Cardiac muscle cell (in vitro differentiated cells and primary cell): ENCODE data around the gene GRIN3A. TPM values are rescaled to one million over a fixed set of nuclear protein-coding genes. Genes with fewer than 3 reads are reported as not detected.

Experiments used
- DNase-seq, 2 donors: peaks; one replicate each; pipeline versions ENCODE4 v3.0.0 to v3.0.0-alpha.2; 2010 to 2017; ENCODE audit warnings: low read depth in 1 of 2, low spot score in 1 of 2
- H3K27ac ChIP-seq: fragments of 200-600 bp; sonication (generic); 2 replicates; pipeline ENCODE4 v1.5.1; 2016
- H3K27me3 ChIP-seq: fragments of 200-600 bp; sonication (generic); 2 replicates; pipeline ENCODE4 v1.6.0; 2016; ENCODE audit warnings: control low read depth
- H3K36me3 ChIP-seq: fragments of 200-600 bp; sonication (generic); 2 replicates; pipeline ENCODE4 v1.5.1; 2016; ENCODE audit warnings: control low read depth
- H3K4me1 ChIP-seq: fragments of 200-600 bp; sonication (generic); 2 replicates; pipeline ENCODE4 v1.8.1; 2017; ENCODE audit warnings: low read depth, mild to moderate bottlenecking, mixed run types
- H3K4me3 ChIP-seq: fragments of 200-600 bp; sonication (generic); 2 replicates; pipeline ENCODE4 v1.5.1; 2016; ENCODE audit warnings: mild to moderate bottlenecking
- H3K9me3 ChIP-seq: fragments of 200-600 bp; sonication (generic); 2 replicates; pipeline ENCODE4 v1.5.1; 2017; ENCODE audit warnings: low read depth, mild to moderate bottlenecking, control low read depth
- CTCF ChIP-seq: IDR thresholded peaks from 2 replicates; pipeline ENCODE4 v1.5.1; 2012; ENCODE audit warnings: low read depth, mild to moderate bottlenecking, low read length
- polyA plus RNA-seq: library from polyadenylated mRNA; unstranded; fragments of >200 nt; fragmentation: Nextera tagmentation; extraction: Ambion mirVana; gene quantifications from 2 replicates; pipeline ENCODE4 v1.2.1, GENCODE V29; 2016
- total RNA-seq: library from RNA; depleted of rRNA; stranded (reverse); fragments of >200 nt; gene quantifications from 2 replicates; pipeline ENCODE4 v1.2.3, GENCODE V29; 2016

Gene GRIN3A
- total and polyA plus RNA-seq, 2 experiments from 2014 or later: not detected

- H3K4me3 ChIP-seq: no peak overlapping the region
- H3K4me1 ChIP-seq: no peaks in the 10 kb centered on the region
- DNase-seq: no peak
- H3K36me3 ChIP-seq: no peaks in the 10 kb centered on the region
- TF ChIP-seq CTCF: no peak
- H3K27ac ChIP-seq: no peak overlapping the region
- no peaks in the 10 kb centered on the region for H3K27me3 ChIP-seq
- H3K9me3 ChIP-seq: no peaks in the 10 kb centered on the region
These were observed 53.8 kb downstream of the GRIN3A start for GRCh38 chr9:101684665-101685064.

- no peak overlapping the region for H3K27ac ChIP-seq
- no peaks in the 10 kb centered on the region for H3K9me3 ChIP-seq
- no peak for DNase-seq
- no peaks in the 10 kb centered on the region for H3K27me3 ChIP-seq
- no peak overlapping the region for H3K4me3 ChIP-seq
- no peaks in the 10 kb centered on the region for H3K4me1 ChIP-seq
- TF ChIP-seq CTCF: no peak
- H3K36me3 ChIP-seq: no peaks in the 10 kb centered on the region
These were observed 55.2 kb downstream of the GRIN3A start for GRCh38 chr9:101683236-101683635.

GRCh38 chr9:101677861-101678260, 60.6 kb downstream of the GRIN3A start:
- Histone ChIP-seq H3K36me3 (no peaks in the 10 kb centered on the region), H3K9me3 (no peaks in the 10 kb centered on the region), H3K27ac (no peak overlapping the region), H3K27me3 (no peaks in the 10 kb centered on the region), H3K4me1 (no peaks in the 10 kb centered on the region), H3K4me3 (no peak overlapping the region)
- no peak for TF ChIP-seq CTCF
- DNase-seq: no peak

GRCh38 chr9:101675341-101675740, 63.1 kb downstream of the GRIN3A start:
- DNase-seq: no peak
- H3K4me3 ChIP-seq: no peak overlapping the region
- H3K9me3 ChIP-seq: no peaks in the 10 kb centered on the region
- no peak for TF ChIP-seq CTCF
- no peaks in the 10 kb centered on the region for H3K36me3 ChIP-seq
- no peaks in the 10 kb centered on the region for H3K27me3 ChIP-seq
- H3K4me1 ChIP-seq: no peaks in the 10 kb centered on the region
- H3K27ac ChIP-seq: no peak overlapping the region

GRCh38 chr9:101674165-101674564, 64.3 kb downstream of the GRIN3A start:
- Histone ChIP-seq H3K9me3 (no peaks in the 10 kb centered on the region), H3K27ac (no peak overlapping the region), H3K27me3 (no peaks in the 10 kb centered on the region), H3K36me3 (no peaks in the 10 kb centered on the region), H3K4me3 (no peak overlapping the region), H3K4me1 (no peaks in the 10 kb centered on the region)
- TF ChIP-seq CTCF: no peak
- DNase-seq: no peak

- H3K27me3 ChIP-seq: no peaks in the 10 kb centered on the region
- DNase-seq: no peak
- no peak for TF ChIP-seq CTCF
- H3K27ac ChIP-seq: no peak overlapping the region
- no peaks in the 10 kb centered on the region for H3K4me1 ChIP-seq
- no peaks in the 10 kb centered on the region for H3K36me3 ChIP-seq
- no peaks in the 10 kb centered on the region for H3K9me3 ChIP-seq
- H3K4me3 ChIP-seq: no peak overlapping the region
These were observed 64.8 kb downstream of the GRIN3A start for GRCh38 chr9:101673642-101674041.
